Lower lobe of right lung (tissue), 2 donors: ENCODE results near the gene ADAT3. TPM values are rescaled to one million over a fixed set of nuclear protein-coding genes. Genes with fewer than 3 reads are reported as not detected.

Experiments
- ATAC-seq, 2 donors: fragments of 200-7000 bp; cut with Tn5 transposase; one replicate each; pipeline ENCODE4 v1.9.1; 2020 to 2022; ENCODE audit warnings: mild to moderate bottlenecking in 2 of 2, moderate library complexity in 2 of 2
- DNase-seq: peaks from one replicate; pipeline ENCODE4 v3.0.0-alpha.2; 2020
- H3K27ac ChIP-seq: fragments of 200-600 bp; one replicate; pipeline ENCODE4 v1.8.0; 2022
- H3K27me3 ChIP-seq: fragments of 200-600 bp; one replicate; pipeline ENCODE4 v1.8.0; 2022; ENCODE audit warnings: low read depth
- H3K36me3 ChIP-seq: fragments of 200-600 bp; one replicate; pipeline ENCODE4 v1.8.0; 2022; ENCODE audit warnings: mild to moderate bottlenecking
- H3K4me1 ChIP-seq: fragments of 200-600 bp; one replicate; pipeline ENCODE4 v1.8.0; 2022
- H3K4me3 ChIP-seq: fragments of 200-600 bp; one replicate; pipeline ENCODE4 v1.8.0; 2022; ENCODE audit warnings: mild to moderate bottlenecking
- H3K9me3 ChIP-seq: fragments of 200-600 bp; one replicate; pipeline ENCODE4 v1.8.0; 2022
- intact Hi-C: fragments of 100-400 bp; cut with DNase I; formaldehyde crosslinking; loops from one replicate; pipeline ENCODE4 v1.11.0; 2022
- total RNA-seq: library from RNA; stranded (reverse); fragmentation: NEBNext Ultra II Directional; extraction: Animal tissue kit (Norgen Biotek cat#: 25700); gene quantifications from one replicate; pipeline ENCODE4 v1.2.1, GENCODE V29; 2021
- TF ChIP-seq, protein P1 (sequence below): fragments of 200-600 bp; IDR thresholded peaks from one replicate; pipeline ENCODE4 v1.8.0; 2022; ENCODE audit warnings: antibody characterized with exemption, mild to moderate bottlenecking
- donor health status: DM: no; HTN: yes; CAD: no; lungs with severe emphysema.

The ADAT3 gene
- total RNA-seq, 1 donor from 2014 or later, result 6.2 TPM

DNA sequence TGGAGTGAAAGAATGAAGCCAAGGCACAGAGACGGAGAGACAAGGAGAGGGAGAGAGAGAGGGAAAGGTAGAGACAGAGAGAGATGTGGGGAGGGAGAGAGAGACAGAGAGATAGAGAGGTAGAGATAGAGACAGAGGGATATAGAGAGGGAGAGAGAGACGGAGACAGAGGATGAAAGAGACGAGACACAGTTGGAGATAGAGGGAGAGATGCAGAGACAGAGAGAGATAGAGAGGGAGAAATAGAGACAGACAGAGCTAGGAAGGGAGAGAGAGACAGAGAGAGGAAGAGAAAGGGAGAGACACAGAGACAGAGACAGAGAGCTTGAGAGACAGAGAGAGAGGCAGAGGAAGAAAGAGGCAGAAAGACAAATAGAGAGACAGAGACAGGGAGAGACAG lies 31.2 kb downstream of the ADAT3 start:
- DNase-seq (no peak), ATAC-seq (no peak)
- intact Hi-C loops, result no loop called here
- Histone ChIP-seq H3K4me1 (peaks cover 10% of the 10 kb centered on the region), H3K4me3 (no peak overlapping the region), H3K27me3 (no peaks in the 10 kb centered on the region), H3K27ac (no peak overlapping the region), H3K9me3 (no peaks in the 10 kb centered on the region), H3K36me3 (no peaks in the 10 kb centered on the region)
- TF ChIP-seq, protein P1, sequence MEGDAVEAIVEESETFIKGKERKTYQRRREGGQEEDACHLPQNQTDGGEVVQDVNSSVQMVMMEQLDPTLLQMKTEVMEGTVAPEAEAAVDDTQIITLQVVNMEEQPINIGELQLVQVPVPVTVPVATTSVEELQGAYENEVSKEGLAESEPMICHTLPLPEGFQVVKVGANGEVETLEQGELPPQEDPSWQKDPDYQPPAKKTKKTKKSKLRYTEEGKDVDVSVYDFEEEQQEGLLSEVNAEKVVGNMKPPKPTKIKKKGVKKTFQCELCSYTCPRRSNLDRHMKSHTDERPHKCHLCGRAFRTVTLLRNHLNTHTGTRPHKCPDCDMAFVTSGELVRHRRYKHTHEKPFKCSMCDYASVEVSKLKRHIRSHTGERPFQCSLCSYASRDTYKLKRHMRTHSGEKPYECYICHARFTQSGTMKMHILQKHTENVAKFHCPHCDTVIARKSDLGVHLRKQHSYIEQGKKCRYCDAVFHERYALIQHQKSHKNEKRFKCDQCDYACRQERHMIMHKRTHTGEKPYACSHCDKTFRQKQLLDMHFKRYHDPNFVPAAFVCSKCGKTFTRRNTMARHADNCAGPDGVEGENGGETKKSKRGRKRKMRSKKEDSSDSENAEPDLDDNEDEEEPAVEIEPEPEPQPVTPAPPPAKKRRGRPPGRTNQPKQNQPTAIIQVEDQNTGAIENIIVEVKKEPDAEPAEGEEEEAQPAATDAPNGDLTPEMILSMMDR, result no peak

DNA sequence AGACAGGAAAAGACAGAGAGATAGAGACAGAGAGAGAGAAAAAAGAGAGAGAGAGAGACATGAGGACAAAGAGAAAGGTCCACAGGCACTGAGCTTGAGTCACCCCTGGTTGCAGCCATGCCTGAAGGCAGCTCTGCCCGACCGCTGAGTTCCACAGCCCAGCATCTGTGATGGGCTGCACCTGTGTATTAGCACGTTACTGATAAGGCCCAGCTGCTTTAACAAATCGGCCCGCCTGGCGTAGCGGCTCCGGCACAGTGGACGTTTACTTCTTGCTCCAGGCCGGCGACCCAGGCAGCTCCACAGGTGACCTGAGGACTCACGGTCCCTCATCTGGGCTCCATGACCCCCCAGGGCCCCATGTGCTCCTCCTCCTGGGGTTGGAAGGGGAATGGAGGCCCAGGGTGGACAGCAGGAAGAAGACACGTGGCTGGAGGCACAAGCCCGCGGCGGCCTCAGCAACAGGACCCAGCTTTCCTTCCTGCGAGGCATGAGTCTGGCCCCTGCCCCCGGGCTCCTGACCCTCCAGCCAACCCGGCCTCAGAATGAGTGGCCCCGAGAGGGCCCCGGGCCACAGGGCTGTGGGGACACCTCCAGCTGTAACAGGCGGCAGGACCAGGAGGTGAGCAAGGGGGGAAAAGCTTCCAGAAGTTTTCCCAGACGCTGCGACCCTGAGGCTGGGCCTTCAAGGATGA lies 31.9 kb downstream of the ADAT3 start:
- no peaks in the 10 kb centered on the region for H3K27me3 ChIP-seq
- H3K4me3 ChIP-seq, result no peak overlapping the region
- intact Hi-C loops, result no loop called here
- no peak for ATAC-seq
- H3K9me3 ChIP-seq, result no peaks in the 10 kb centered on the region
- TF ChIP-seq, protein P1, result no peak
- H3K36me3 ChIP-seq, result no peaks in the 10 kb centered on the region
- H3K4me1 ChIP-seq, result peaks cover 10% of the 10 kb centered on the region
- DNase-seq, result no peak
- H3K27ac ChIP-seq, result no peak overlapping the region

DNA sequence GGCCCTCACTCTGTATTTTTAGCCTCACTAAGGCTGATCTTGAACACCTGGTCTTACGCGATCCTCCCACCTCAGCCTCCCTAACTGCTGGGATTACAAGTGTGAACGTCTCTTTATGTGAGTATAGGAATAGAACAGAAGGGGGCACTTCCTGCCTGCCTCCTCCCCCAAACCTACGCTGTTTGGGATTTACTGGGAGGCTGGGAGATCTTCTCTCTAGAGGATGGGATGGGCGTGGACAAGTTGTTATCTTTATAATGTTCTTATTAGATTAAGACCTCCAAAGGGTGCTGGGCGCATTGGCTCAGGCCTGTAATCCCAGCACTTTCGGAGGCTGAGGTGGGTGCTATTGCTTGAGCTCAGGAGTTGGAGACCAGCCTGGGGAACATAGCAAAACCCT lies 32.9 kb downstream of the ADAT3 start:
- Histone ChIP-seq H3K4me3 (no peak overlapping the region), H3K4me1 (peaks cover 19% of the 10 kb centered on the region), H3K27me3 (no peaks in the 10 kb centered on the region), H3K36me3 (no peaks in the 10 kb centered on the region), H3K27ac (no peak overlapping the region), H3K9me3 (no peaks in the 10 kb centered on the region)
- no peak for ATAC-seq
- TF ChIP-seq, protein P1, result no peak
- intact Hi-C loops, result no loop called here
- no peak for DNase-seq

DNA sequence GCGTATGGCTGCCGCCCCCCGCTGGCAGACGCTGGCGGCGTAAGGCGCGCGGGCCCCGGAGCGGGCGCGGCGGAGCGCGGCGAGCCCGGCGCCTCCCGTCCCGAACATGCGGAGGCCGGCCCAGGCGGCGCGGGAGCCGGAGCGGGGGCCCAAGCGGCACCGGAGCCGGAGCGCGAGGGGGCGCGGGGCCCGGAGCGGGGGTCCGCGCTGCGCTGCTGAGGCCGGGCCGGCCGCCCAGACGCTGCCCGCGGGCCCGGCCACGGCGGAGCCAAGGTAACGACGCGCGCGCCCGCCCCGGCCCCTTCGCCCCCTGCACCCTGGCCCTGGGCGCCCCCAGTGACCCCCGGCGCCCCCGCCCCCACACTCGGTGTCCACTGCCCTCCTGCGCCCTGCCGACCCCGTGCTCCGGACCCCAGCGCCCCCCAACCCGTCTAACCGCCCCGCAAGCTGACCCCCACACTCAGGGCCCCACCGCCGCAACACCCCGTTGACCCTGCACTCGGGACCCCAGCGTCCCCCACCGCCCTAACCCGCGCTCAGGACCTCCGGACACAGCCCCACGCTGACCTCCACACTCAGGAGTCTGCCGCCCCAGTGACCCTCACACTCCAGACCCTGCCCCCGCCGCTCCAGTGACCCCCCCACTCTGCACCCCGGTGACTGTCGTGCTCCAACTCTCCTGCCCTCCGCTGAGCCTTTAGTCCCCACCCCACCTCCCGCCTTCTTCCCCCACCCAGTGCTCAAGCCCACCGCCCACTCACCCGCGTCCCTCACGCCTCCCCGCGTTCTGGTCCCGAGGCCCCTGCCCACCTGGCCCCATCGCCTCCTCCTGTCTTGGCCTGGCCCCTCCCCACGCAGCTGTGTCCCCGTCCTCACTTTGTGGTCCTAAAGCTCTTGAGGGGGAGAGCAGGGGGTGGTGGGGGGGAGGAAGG lies 36.2 kb downstream of the ADAT3 start, which contains the start of gene CSNK1G2:
Gene CSNK1G2, plus strand, starts transcription at position 27 of the 932 bp plus-strand sequence. CDS start 28,601 bp downstream, outside the sequence.
- H3K36me3 ChIP-seq, result no peaks in the 10 kb centered on the region
- H3K27ac ChIP-seq, result peak within 1 kb of the TSS; percentile 99
- DNase-seq (peak; percentile 64), ATAC-seq (peak in 1 of 2 donors; percentile 2)
- intact Hi-C loops, result no loop called here
- H3K4me1 ChIP-seq, result peaks cover 43% of the 10 kb centered on the region
- no peaks in the 10 kb centered on the region for H3K9me3 ChIP-seq
- peak within 1 kb of the TSS; percentile 70 for H3K4me3 ChIP-seq
- TF ChIP-seq, protein P1, result no peak
- no peaks in the 10 kb centered on the region for H3K27me3 ChIP-seq

DNA sequence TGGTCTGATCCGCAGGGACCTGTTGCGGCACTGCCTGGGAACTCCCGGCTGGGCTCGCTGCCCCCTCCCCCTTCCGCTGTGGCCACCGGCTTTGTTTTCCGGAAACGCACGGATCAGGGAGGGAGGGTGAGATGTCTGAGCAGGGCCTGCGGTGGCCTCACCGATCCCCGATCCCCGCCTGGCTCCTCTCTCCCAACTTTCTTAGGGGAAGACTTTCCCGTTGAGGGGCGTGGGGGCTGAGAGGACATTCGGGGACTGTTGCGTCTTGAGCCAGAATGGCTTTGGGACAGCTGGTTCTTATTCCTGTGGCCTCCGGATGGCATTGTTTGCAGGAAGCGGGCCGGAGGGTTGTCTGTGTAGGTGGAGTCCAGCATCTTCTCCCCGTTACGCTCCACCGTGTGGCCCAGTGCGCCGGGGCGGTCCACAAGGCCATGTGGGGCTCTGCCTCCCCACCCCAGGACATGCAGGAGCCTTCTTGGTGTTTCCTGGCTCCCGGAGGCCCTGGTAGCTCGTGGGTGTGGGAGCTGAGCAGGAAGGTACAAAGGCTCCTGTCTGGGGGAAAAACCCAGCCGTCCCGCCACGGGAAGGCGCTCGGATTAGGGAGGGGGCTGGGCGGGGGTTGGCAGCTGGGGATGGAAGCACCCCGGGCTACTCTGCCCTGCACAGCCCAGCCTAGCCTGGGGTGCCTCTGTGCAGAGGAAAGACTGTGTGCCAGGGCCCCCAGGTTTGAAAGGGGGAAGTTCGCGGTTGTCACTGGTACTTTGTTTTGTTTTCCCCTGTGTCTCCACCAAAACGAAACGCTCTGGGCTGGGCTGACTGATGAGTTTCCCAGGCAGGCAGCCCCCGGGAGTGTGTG lies 37.1 kb downstream of the ADAT3 start:
- Histone ChIP-seq H3K36me3 (no peaks in the 10 kb centered on the region), H3K27ac (peak overlapping the region; percentile 86), H3K4me1 (peaks cover 43% of the 10 kb centered on the region), H3K4me3 (peak overlapping the region; percentile 66), H3K27me3 (no peaks in the 10 kb centered on the region), H3K9me3 (no peaks in the 10 kb centered on the region)
- intact Hi-C loops, result no loop called here
- DNase-seq, result peak; percentile 87
- peak; percentile 67 to 69 for ATAC-seq
- TF ChIP-seq, protein P1, result no peak
